HAP-1 (cell line): ENCODE data around the gene PSMC2.

Experiments
- DNase-seq, 2 experiments: peaks; one replicate each; pipeline ENCODE4 v3.0.0-alpha.2; 2016 to 2020; ENCODE audit warnings: low spot score in 2 of 2
- H3K27me3 ChIP-seq: fragments of 250-450 bp; sonication (Bioruptor Pico); 2 replicates; pipeline ENCODE4 v1.5.1; 2020; ENCODE audit warnings: low read depth, mild to moderate bottlenecking, moderate library complexity
- H3K36me3 ChIP-seq: fragments of 250-450 bp; sonication (Bioruptor Pico); replicated peaks from 2 replicates; pipeline ENCODE4 v1.5.1; 2020; ENCODE audit warnings: mild to moderate bottlenecking
- H3K4me1 ChIP-seq: fragments of 250-450 bp; sonication (Bioruptor Pico); 2 replicates; pipeline ENCODE4 v1.5.1; 2020; ENCODE audit warnings: mild to moderate bottlenecking
- H3K4me3 ChIP-seq: fragments of 250-450 bp; sonication (Bioruptor Pico); 2 replicates; pipeline ENCODE4 v1.5.1; 2020; ENCODE audit warnings: mild to moderate bottlenecking, moderate library complexity
- H3K9me3 ChIP-seq: fragments of 250-450 bp; sonication (Bioruptor Pico); 2 replicates; pipeline ENCODE4 v1.5.1; 2020; ENCODE audit warnings: mild to moderate bottlenecking, moderate library complexity
- in situ Hi-C: fragments of 300-500 bp; cut with MboI; formaldehyde crosslinking; loops from 3 replicates; pipeline ENCODE4 v1.14.3; 2020; ENCODE audit warnings: low sequenced_read_pairs, inconsistent platforms, mixed read lengths

The PSMC2 gene

GRCh38 chr7:103347507-103348267, at the start of gene PSMC2:
Gene PSMC2 (plus strand): TSS chr7:103347643. CDS start chr7:103347712, 69 bp downstream.
- in situ Hi-C loops: no loop called here
- peaks cover 35% of the 10 kb centered on the region for H3K4me1 ChIP-seq

GRCh38 chr7:103297837-103298179, 49.6 kb upstream of the PSMC2 start:
- in situ Hi-C loops: no loop called here
- H3K36me3 ChIP-seq: peaks cover 39% of the 10 kb centered on the region
- no peaks in the 10 kb centered on the region for H3K27me3 ChIP-seq
- H3K9me3 ChIP-seq: no peaks in the 10 kb centered on the region
- H3K4me3 ChIP-seq: peak overlapping the region; percentile 95
- DNase-seq: no peak
- peaks cover 14% of the 10 kb centered on the region for H3K4me1 ChIP-seq

More at GRCh38 chr7:103347507-103348267, at the start of gene PSMC2:
- no peaks in the 10 kb centered on the region for H3K27me3 ChIP-seq
- peaks cover 13% of the 10 kb centered on the region for H3K36me3 ChIP-seq
- H3K9me3 ChIP-seq: no peaks in the 10 kb centered on the region
- DNase-seq: peak; percentile 78 to 88
- H3K4me3 ChIP-seq: peak within 1 kb of the TSS; percentile 66

- Histone ChIP-seq H3K9me3 (no peaks in the 10 kb centered on the region), H3K27me3 (no peaks in the 10 kb centered on the region), H3K36me3 (peaks cover 57% of the 10 kb centered on the region), H3K4me1 (peaks cover 14% of the 10 kb centered on the region), H3K4me3 (no peak overlapping the region)
- in situ Hi-C loops: no loop called here
- DNase-seq: no peak
Observed at GRCh38 chr7:103299660-103300059, 47.8 kb upstream of the PSMC2 start.

- no peak overlapping the region for H3K4me3 ChIP-seq
- peaks cover 72% of the 10 kb centered on the region for H3K36me3 ChIP-seq
- H3K27me3 ChIP-seq: no peaks in the 10 kb centered on the region
- H3K4me1 ChIP-seq: peaks cover 14% of the 10 kb centered on the region
- in situ Hi-C loops: no loop called here
- no peak for DNase-seq
- no peaks in the 10 kb centered on the region for H3K9me3 ChIP-seq
Observed at GRCh38 chr7:103301441-103301840, 46.0 kb upstream of the PSMC2 start.

GRCh38 chr7:103307503-103308231, 39.8 kb upstream of the PSMC2 start:
- H3K4me1 ChIP-seq: no peaks in the 10 kb centered on the region
- no peak for DNase-seq
- H3K4me3 ChIP-seq: no peak overlapping the region
- H3K27me3 ChIP-seq: no peaks in the 10 kb centered on the region
- H3K36me3 ChIP-seq: peaks cover 95% of the 10 kb centered on the region
- in situ Hi-C loops: no loop called here
- no peaks in the 10 kb centered on the region for H3K9me3 ChIP-seq

- Histone ChIP-seq H3K36me3 (peaks cover 98% of the 10 kb centered on the region), H3K27me3 (no peaks in the 10 kb centered on the region), H3K4me1 (no peaks in the 10 kb centered on the region), H3K9me3 (no peaks in the 10 kb centered on the region), H3K4me3 (no peak overlapping the region)
- in situ Hi-C loops: no loop called here
- DNase-seq: no peak
Observed at GRCh38 chr7:103314852-103315251, 32.6 kb upstream of the PSMC2 start.

GRCh38 chr7:103316380-103316941, 31.0 kb upstream of the PSMC2 start:
- H3K4me1 ChIP-seq: no peaks in the 10 kb centered on the region
- in situ Hi-C loops: no loop called here
- no peak overlapping the region for H3K4me3 ChIP-seq
- no peaks in the 10 kb centered on the region for H3K27me3 ChIP-seq
- H3K36me3 ChIP-seq: peaks cover 98% of the 10 kb centered on the region
- no peak for DNase-seq
- H3K9me3 ChIP-seq: no peaks in the 10 kb centered on the region

GRCh38 chr7:103317009-103317408, 30.4 kb upstream of the PSMC2 start:
- DNase-seq: no peak
- Histone ChIP-seq H3K4me1 (no peaks in the 10 kb centered on the region), H3K4me3 (no peak overlapping the region), H3K9me3 (no peaks in the 10 kb centered on the region), H3K36me3 (peaks cover 98% of the 10 kb centered on the region), H3K27me3 (no peaks in the 10 kb centered on the region)
- in situ Hi-C loops: no loop called here

GRCh38 chr7:103325744-103326143, 21.7 kb upstream of the PSMC2 start:
- Histone ChIP-seq H3K4me3 (no peak overlapping the region), H3K4me1 (0 out of 2 replicates have a peak, but pooled peaks cover 2% of the 10 kb centered on the region), H3K9me3 (no peaks in the 10 kb centered on the region), H3K36me3 (peaks cover 69% of the 10 kb centered on the region), H3K27me3 (no peaks in the 10 kb centered on the region)
- in situ Hi-C loops: no loop called here
- DNase-seq: no peak

- H3K9me3 ChIP-seq: no peaks in the 10 kb centered on the region
- DNase-seq: no peak
- H3K36me3 ChIP-seq: peaks cover 66% of the 10 kb centered on the region
- H3K27me3 ChIP-seq: no peaks in the 10 kb centered on the region
- H3K4me3 ChIP-seq: no peak overlapping the region
- peaks cover 2% of the 10 kb centered on the region; the same call in 1 of the 2 replicates for H3K4me1 ChIP-seq
- in situ Hi-C loops: no loop called here
Observed at GRCh38 chr7:103336761-103337160, 10.7 kb upstream of the PSMC2 start.

- H3K36me3 ChIP-seq: peaks cover 76% of the 10 kb centered on the region
- H3K27me3 ChIP-seq: no peaks in the 10 kb centered on the region
- H3K4me3 ChIP-seq: no peak overlapping the region
- H3K9me3 ChIP-seq: no peaks in the 10 kb centered on the region
- DNase-seq: no peak
- in situ Hi-C loops: no loop called here
- peaks cover 8% of the 10 kb centered on the region for H3K4me1 ChIP-seq
Observed at GRCh38 chr7:103338864-103339263, 8.6 kb upstream of the PSMC2 start.

GRCh38 chr7:103341466-103341865, 6.0 kb upstream of the PSMC2 start:
- H3K27me3 ChIP-seq: no peaks in the 10 kb centered on the region
- H3K9me3 ChIP-seq: no peaks in the 10 kb centered on the region
- H3K36me3 ChIP-seq: peaks cover 56% of the 10 kb centered on the region
- DNase-seq: no peak
- H3K4me3 ChIP-seq: no peak overlapping the region
- in situ Hi-C loops: no loop called here
- H3K4me1 ChIP-seq: peaks cover 15% of the 10 kb centered on the region

- Histone ChIP-seq H3K9me3 (no peaks in the 10 kb centered on the region), H3K4me1 (peaks cover 22% of the 10 kb centered on the region), H3K36me3 (peaks cover 41% of the 10 kb centered on the region), H3K4me3 (peak overlapping the region; percentile 67), H3K27me3 (no peaks in the 10 kb centered on the region)
- in situ Hi-C loops: no loop called here
- no peak for DNase-seq
Observed at GRCh38 chr7:103343332-103343731, 4.1 kb upstream of the PSMC2 start.
